Endothelial cell of umbilical vein (primary cell): ENCODE results near the gene NTMT2.

Experiments used
- TF ChIP-seq, protein P1 (sequence below), 2 donors: IDR thresholded peaks; 1 replicate in 1 of 2; 2 replicates in 1 of 2; pipeline ENCODE4 v1.5.1; 2011; ENCODE audit warnings: low read length in 2 of 2, mild to moderate bottlenecking in 2 of 2, moderate library complexity in 2 of 2, control low read depth in 1 of 2, inconsistent platforms in 1 of 2, low read depth in 1 of 2; ENCODE audit not compliant: insufficient read depth in 1 of 2; ENCODE audit errors: extremely low read depth in 1 of 2
- TF ChIP-seq, protein P2 (sequence below): IDR thresholded peaks from 2 replicates; pipeline ENCODE4 v1.6.1; 2011; ENCODE audit not compliant: insufficient read depth, insufficient read length

DNA sequence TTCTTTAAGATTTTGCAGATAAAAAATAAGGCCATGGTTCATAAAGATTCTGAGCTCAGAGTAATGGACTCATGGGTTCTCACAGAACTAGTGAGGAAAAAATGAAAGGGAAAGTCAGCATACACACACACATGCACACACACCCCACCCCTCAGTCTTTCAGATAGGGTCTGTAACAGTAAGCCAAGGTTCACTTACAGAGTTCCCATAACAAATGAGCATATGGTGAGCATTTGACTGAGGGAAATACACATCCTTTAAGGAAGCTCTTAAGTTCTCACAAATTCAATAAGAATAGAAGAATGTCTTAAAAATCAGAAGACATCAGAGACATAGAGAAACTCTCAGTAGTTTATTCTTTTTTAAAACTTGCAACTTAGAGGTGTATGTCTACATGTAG lies 57.9 kb downstream of the NTMT2 start:
- TF ChIP-seq, protein P1, sequence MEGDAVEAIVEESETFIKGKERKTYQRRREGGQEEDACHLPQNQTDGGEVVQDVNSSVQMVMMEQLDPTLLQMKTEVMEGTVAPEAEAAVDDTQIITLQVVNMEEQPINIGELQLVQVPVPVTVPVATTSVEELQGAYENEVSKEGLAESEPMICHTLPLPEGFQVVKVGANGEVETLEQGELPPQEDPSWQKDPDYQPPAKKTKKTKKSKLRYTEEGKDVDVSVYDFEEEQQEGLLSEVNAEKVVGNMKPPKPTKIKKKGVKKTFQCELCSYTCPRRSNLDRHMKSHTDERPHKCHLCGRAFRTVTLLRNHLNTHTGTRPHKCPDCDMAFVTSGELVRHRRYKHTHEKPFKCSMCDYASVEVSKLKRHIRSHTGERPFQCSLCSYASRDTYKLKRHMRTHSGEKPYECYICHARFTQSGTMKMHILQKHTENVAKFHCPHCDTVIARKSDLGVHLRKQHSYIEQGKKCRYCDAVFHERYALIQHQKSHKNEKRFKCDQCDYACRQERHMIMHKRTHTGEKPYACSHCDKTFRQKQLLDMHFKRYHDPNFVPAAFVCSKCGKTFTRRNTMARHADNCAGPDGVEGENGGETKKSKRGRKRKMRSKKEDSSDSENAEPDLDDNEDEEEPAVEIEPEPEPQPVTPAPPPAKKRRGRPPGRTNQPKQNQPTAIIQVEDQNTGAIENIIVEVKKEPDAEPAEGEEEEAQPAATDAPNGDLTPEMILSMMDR (IDR thresholded peaks at IDR 0.05; ENCODE audit: extremely low read depth in 1 of 2, insufficient read depth in 1 of 2, low read depth in 1 of 2, low read length in 2 of 2): no peak
- TF ChIP-seq, protein P2, sequence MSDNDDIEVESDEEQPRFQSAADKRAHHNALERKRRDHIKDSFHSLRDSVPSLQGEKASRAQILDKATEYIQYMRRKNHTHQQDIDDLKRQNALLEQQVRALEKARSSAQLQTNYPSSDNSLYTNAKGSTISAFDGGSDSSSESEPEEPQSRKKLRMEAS: no peak
